WERI-Rb-1 (cell line): ENCODE results near the gene ARSI.
A peak's percentile ranks its signal among the peaks of the same experiment; 100 is the strongest.

Source experiments
- DNase-seq: peaks from one replicate; pipeline ENCODE4 v3.0.0-alpha.2; 2020
- H3K27ac ChIP-seq: fragments of 250-450 bp; sonication (Bioruptor Pico); 2 replicates; pipeline ENCODE4 v1.5.1; 2020; ENCODE audit warnings: mild to moderate bottlenecking, moderate library complexity
- H3K27me3 ChIP-seq: fragments of 250-450 bp; sonication (Bioruptor Pico); 2 replicates; pipeline ENCODE4 v1.5.1; 2021; ENCODE audit warnings: mild to moderate bottlenecking, low read depth, moderate library complexity; ENCODE audit not compliant: insufficient read depth, severe bottlenecking
- H3K36me3 ChIP-seq: fragments of 250-450 bp; sonication (Bioruptor Pico); 2 replicates; pipeline ENCODE4 v1.5.1; 2020; ENCODE audit warnings: mild to moderate bottlenecking, moderate library complexity
- H3K4me3 ChIP-seq: 2 replicates; pipeline ENCODE4 v1.5.1; 2011; ENCODE audit warnings: low read depth, mild to moderate bottlenecking, control low read depth, low read length
- H3K9me3 ChIP-seq: fragments of 250-450 bp; sonication (Bioruptor Pico); 2 replicates; pipeline ENCODE4 v1.5.1; 2021; ENCODE audit warnings: mild to moderate bottlenecking, moderate library complexity; ENCODE audit not compliant: severe bottlenecking
- CTCF ChIP-seq: IDR thresholded peaks from 2 replicates; pipeline ENCODE4 v1.5.1; 2011; ENCODE audit warnings: low read depth, mild to moderate bottlenecking, control low read depth, inconsistent platforms, low read length

Gene ARSI

GRCh38 chr5:150293091-150293941 lies 9.4 kb downstream of the ARSI start:
- DNase-seq, result no peak
- no peaks in the 10 kb centered on the region for H3K9me3 ChIP-seq
- H3K4me3 ChIP-seq, result no peak overlapping the region
- H3K27ac ChIP-seq, result no peak overlapping the region
- no peak for TF ChIP-seq CTCF
- H3K27me3 ChIP-seq, result no peaks in the 10 kb centered on the region
- H3K36me3 ChIP-seq, result no peaks in the 10 kb centered on the region

- H3K27me3 ChIP-seq, result no peaks in the 10 kb centered on the region
- no peaks in the 10 kb centered on the region for H3K9me3 ChIP-seq
- no peak overlapping the region for H3K4me3 ChIP-seq
- no peak for TF ChIP-seq CTCF
- DNase-seq, result no peak
- no peak overlapping the region for H3K27ac ChIP-seq
- H3K36me3 ChIP-seq, result no peaks in the 10 kb centered on the region
Observed at GRCh38 chr5:150291388-150292385, 11.0 kb downstream of the ARSI start.

- 0 out of 2 replicates have a peak, but pooled peaks have one; percentile 6 for TF ChIP-seq CTCF
- Histone ChIP-seq H3K27ac (no peak within 1 kb of the TSS), H3K36me3 (no peaks in the 10 kb centered on the region), H3K4me3 (no peak within 1 kb of the TSS), H3K9me3 (no peaks in the 10 kb centered on the region), H3K27me3 (no peaks in the 10 kb centered on the region)
- no peak for DNase-seq
Observed at GRCh38 chr5:150289551-150290390, 12.9 kb downstream of the ARSI start, which contains the start of gene CAMK2A. Gene CAMK2A, minus strand, starts transcription at chr5:150289773. Its CDS starts 148 bp downstream, at chr5:150289625.

- DNase-seq, result no peak
- no peaks in the 10 kb centered on the region for H3K36me3 ChIP-seq
- no peak overlapping the region for H3K27ac ChIP-seq
- no peak for TF ChIP-seq CTCF
- H3K4me3 ChIP-seq, result no peak overlapping the region
- no peaks in the 10 kb centered on the region for H3K9me3 ChIP-seq
- H3K27me3 ChIP-seq, result no peaks in the 10 kb centered on the region
Observed at GRCh38 chr5:150288791-150289190, 13.9 kb downstream of the ARSI start.

- Histone ChIP-seq H3K4me3 (no peak overlapping the region), H3K36me3 (no peaks in the 10 kb centered on the region), H3K27ac (no peak overlapping the region), H3K27me3 (no peaks in the 10 kb centered on the region), H3K9me3 (no peaks in the 10 kb centered on the region)
- DNase-seq, result no peak
- TF ChIP-seq CTCF, result no peak
Observed at GRCh38 chr5:150288361-150288760, 14.3 kb downstream of the ARSI start.
